Cardiac muscle cell (in vitro differentiated cells and primary cell): ENCODE results near the gene EZR. TPM values are rescaled to one million over a fixed set of nuclear protein-coding genes. Genes with fewer than 3 reads are reported as not detected.

ENCODE experiments used
- DNase-seq, 2 donors: peaks; one replicate each; pipeline versions ENCODE4 v3.0.0 to v3.0.0-alpha.2; 2010 to 2017; ENCODE audit warnings: low read depth in 1 of 2, low spot score in 1 of 2
- H3K27ac ChIP-seq: fragments of 200-600 bp; sonication (generic); 2 replicates; pipeline ENCODE4 v1.5.1; 2016
- H3K27me3 ChIP-seq: fragments of 200-600 bp; sonication (generic); 2 replicates; pipeline ENCODE4 v1.6.0; 2016; ENCODE audit warnings: control low read depth
- H3K36me3 ChIP-seq: fragments of 200-600 bp; sonication (generic); 2 replicates; pipeline ENCODE4 v1.5.1; 2016; ENCODE audit warnings: control low read depth
- H3K4me1 ChIP-seq: fragments of 200-600 bp; sonication (generic); 2 replicates; pipeline ENCODE4 v1.8.1; 2017; ENCODE audit warnings: low read depth, mild to moderate bottlenecking, mixed run types
- H3K4me3 ChIP-seq: fragments of 200-600 bp; sonication (generic); 2 replicates; pipeline ENCODE4 v1.5.1; 2016; ENCODE audit warnings: mild to moderate bottlenecking
- H3K9me3 ChIP-seq: fragments of 200-600 bp; sonication (generic); 2 replicates; pipeline ENCODE4 v1.5.1; 2017; ENCODE audit warnings: low read depth, mild to moderate bottlenecking, control low read depth
- polyA plus RNA-seq: library from polyadenylated mRNA; unstranded; fragments of >200 nt; fragmentation: Nextera tagmentation; extraction: Ambion mirVana; gene quantifications from 2 replicates; pipeline ENCODE4 v1.2.1, GENCODE V29; 2016
- total RNA-seq: library from RNA; depleted of rRNA; stranded (reverse); fragments of >200 nt; gene quantifications from 2 replicates; pipeline ENCODE4 v1.2.3, GENCODE V29; 2016
- TF ChIP-seq, protein P1 (sequence below): IDR thresholded peaks from 2 replicates; pipeline ENCODE4 v1.5.1; 2012; ENCODE audit warnings: low read depth, mild to moderate bottlenecking, low read length

Gene EZR
- total and polyA plus RNA-seq, 2 experiments from 2014 or later: 356 to 448 TPM

DNA sequence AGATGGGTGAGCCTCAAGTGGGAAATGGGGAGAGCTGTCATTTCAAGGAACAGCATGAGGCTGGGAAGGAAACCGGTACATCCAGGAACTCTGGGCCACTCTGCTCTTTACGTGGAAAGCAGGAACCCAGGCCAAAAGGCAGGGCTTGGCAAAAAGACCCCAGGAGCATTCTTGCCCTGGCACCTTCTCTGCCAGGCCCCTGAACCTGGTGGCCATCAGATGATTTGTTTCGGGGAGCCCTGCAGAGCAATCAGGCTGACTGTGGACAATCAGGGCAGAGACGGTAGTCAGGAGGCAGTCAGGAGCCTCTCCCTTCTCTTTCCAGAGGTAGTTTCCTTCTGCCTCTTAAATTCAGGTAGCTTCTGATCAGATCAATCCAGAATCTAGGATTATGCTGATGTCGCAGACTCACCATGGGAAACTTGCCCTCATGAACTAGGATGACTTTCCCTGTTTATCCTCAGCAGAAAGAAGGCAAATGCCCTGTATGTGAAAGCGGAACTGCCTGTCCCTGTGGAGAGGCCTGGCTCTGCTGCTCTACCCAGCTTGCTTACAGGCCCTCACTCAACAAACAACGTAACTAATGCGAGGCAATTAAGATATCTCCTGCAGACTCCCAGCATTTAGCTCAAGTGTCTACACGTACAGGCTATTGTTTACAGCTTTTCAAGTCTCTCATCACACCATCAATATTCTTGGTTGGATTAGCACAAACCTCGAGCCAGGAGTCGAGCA, 36.6 kb downstream of the EZR start:
- H3K4me1 ChIP-seq: peaks cover 7% of the 10 kb centered on the region
- no peaks in the 10 kb centered on the region for H3K9me3 ChIP-seq
- peaks cover 92% of the 10 kb centered on the region for H3K36me3 ChIP-seq
- peak overlapping the region; percentile 44 for H3K27ac ChIP-seq
- H3K27me3 ChIP-seq: no peaks in the 10 kb centered on the region
- TF ChIP-seq, protein P1, sequence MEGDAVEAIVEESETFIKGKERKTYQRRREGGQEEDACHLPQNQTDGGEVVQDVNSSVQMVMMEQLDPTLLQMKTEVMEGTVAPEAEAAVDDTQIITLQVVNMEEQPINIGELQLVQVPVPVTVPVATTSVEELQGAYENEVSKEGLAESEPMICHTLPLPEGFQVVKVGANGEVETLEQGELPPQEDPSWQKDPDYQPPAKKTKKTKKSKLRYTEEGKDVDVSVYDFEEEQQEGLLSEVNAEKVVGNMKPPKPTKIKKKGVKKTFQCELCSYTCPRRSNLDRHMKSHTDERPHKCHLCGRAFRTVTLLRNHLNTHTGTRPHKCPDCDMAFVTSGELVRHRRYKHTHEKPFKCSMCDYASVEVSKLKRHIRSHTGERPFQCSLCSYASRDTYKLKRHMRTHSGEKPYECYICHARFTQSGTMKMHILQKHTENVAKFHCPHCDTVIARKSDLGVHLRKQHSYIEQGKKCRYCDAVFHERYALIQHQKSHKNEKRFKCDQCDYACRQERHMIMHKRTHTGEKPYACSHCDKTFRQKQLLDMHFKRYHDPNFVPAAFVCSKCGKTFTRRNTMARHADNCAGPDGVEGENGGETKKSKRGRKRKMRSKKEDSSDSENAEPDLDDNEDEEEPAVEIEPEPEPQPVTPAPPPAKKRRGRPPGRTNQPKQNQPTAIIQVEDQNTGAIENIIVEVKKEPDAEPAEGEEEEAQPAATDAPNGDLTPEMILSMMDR: no peak
- H3K4me3 ChIP-seq: no peak overlapping the region
- DNase-seq: no peak

DNA sequence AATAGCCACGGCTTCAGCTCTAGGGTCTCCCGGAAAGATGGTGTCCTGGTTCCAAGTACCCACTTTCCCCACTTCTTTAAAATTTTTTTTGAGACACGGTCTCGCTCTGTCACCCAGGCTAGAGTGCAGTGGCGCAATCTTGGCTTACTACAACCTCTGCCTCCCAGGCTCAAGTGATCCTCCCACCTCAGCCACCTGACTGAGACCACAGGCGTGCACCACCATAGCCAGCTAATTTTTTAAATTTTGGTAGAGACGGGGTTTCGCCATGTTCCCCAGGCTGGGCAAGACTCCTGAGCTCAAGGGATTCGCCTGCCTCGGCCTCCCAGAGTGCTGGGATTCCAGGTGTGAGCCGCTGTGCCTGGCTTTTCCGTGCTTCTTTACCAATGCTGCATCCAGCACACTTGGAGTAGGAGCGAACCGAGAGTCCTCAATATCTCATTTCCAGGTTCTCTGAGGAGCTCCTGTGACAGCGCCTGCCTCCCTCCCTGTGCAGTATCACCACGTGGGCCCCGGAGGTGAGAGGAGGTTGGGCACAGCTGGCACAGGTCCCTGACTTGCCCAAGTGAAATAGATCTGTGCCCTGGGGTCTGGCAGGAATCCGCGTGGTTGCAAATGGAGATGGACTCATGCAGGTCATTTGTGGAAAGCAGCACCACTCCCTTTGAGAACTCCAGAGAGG, 37.3 kb downstream of the EZR start:
- DNase-seq: no peak
- H3K4me1 ChIP-seq: peaks cover 11% of the 10 kb centered on the region
- H3K36me3 ChIP-seq: peaks cover 89% of the 10 kb centered on the region
- H3K27me3 ChIP-seq: no peaks in the 10 kb centered on the region
- TF ChIP-seq, protein P1: no peak
- no peak overlapping the region for H3K4me3 ChIP-seq
- H3K27ac ChIP-seq: no peak overlapping the region
- no peaks in the 10 kb centered on the region for H3K9me3 ChIP-seq

DNA sequence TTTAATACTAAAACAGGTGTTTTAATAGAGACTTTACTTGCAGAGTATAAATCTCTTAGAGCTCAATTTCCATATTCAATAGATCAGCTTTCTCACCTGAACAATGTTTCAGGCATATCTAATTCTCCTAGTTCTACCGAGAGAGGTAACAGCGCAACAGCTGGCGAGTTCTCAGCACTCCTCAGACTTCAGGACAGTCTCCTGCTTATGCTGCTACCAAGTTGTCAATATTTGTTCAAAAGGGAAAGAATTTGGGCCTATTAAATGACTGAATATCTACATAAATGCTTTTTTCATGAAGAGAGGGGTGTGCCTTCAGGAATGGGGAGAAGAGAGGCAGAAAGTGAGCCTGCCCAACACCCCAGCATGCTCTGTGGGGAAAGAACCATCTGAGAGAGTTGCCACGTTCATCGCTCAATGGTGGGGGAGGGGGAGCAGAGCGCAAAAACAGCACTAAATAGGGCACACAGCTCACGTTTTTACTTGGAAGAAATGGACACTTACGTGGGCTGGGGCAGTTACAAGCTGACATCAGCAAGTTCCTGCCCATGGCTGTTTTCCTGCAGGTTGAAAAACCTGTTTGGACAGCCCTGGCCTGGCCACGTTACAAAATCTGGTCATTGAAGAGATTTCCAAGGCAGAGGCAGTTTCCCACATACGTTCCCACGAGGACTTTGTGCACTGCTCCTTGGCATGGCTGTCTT, 38.0 kb downstream of the EZR start:
- Histone ChIP-seq H3K9me3 (no peaks in the 10 kb centered on the region), H3K36me3 (peaks cover 88% of the 10 kb centered on the region), H3K27me3 (no peaks in the 10 kb centered on the region), H3K4me3 (no peak overlapping the region), H3K27ac (no peak overlapping the region), H3K4me1 (peaks cover 11% of the 10 kb centered on the region)
- DNase-seq: no peak
- TF ChIP-seq, protein P1: no peak

DNA sequence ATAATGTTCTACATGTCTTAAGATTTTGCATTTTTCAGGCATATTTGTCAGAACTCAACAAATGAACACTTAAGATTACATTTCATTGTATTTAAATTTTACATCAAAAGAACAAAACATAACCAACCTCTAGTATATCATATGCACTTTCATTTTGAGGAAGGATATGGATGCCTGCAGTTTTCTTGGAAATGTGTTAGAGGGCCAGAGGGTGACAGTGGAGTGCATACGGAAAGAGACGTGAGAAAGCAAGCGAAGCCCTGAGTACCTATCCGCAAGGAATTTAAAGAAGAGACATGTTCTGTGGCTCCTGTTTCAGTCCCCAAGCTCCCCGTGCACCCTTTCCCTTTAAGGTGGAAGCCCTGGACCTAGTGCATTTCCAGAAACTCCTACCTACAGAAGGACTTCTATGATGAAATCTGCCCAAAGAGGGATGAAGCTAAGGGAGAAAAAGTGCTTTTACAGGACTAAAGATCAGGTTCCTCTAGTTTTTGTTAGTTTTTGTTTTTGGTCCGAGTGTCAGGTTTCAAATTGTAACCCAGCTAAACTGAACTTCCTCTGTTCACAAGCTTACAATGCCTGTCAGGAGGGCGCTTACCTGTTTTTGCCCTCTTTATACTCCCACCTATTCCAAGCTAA, 38.8 kb downstream of the EZR start:
- H3K4me3 ChIP-seq: no peak overlapping the region
- DNase-seq: no peak
- no peaks in the 10 kb centered on the region for H3K27me3 ChIP-seq
- H3K4me1 ChIP-seq: peaks cover 11% of the 10 kb centered on the region
- no peaks in the 10 kb centered on the region for H3K9me3 ChIP-seq
- no peak overlapping the region for H3K27ac ChIP-seq
- H3K36me3 ChIP-seq: peaks cover 88% of the 10 kb centered on the region
- TF ChIP-seq, protein P1: no peak

DNA sequence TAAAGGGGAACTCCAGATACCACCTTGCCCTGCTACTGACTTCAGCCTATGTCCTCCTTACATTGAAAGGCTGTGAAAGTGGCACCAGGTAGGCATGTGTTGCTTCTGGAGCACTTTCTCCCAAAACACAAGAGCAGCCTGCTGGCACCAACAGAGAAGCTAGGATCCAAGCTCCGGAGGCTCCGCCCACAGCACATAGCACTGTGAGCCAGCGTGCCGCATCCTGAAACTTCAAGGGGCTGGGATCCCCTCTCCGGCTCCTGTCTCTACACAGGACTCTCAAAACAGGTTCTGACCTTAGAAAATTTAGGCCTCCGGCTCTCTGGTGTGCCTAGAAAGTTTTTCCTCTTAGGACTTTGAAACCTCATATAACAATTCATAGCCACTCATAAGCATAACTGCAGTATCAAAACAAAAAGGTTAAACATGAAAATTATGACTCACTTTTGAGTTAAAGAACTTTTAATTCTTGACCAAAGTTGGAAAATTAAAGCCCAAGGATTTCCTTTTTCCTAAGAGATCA, 41.1 kb downstream of the EZR start:
- TF ChIP-seq, protein P1: no peak

More for the DNA sequence above, 41.1 kb downstream of the EZR start:
- Histone ChIP-seq H3K9me3 (no peaks in the 10 kb centered on the region), H3K27me3 (no peaks in the 10 kb centered on the region), H3K4me1 (peaks cover 11% of the 10 kb centered on the region), H3K4me3 (no peak overlapping the region), H3K27ac (peak overlapping the region; percentile 47), H3K36me3 (peaks cover 68% of the 10 kb centered on the region)
- DNase-seq: no peak
